KMS-11 (cell line): ENCODE measurements around the gene NFIB.

Experiments
- H2AFZ ChIP-seq: fragments of 200-600 bp; sonication (generic); 2 replicates; pipeline ENCODE4 v1.6.1; 2016; ENCODE audit warnings: antibody characterized with exemption, mixed run types, low read depth
- H3K27ac ChIP-seq: fragments of 200-600 bp; sonication (generic); 2 replicates; pipeline ENCODE4 v1.6.1; 2016; ENCODE audit warnings: mild to moderate bottlenecking, mixed run types
- H3K27me3 ChIP-seq: fragments of 200-600 bp; sonication (generic); 2 replicates; pipeline ENCODE4 v1.6.1; 2017; ENCODE audit warnings: mild to moderate bottlenecking, low read depth, mixed run types, moderate library complexity; ENCODE audit not compliant: insufficient read depth
- H3K36me3 ChIP-seq: fragments of 200-600 bp; sonication (generic); 2 replicates; pipeline ENCODE4 v1.6.1; 2017; ENCODE audit warnings: mild to moderate bottlenecking, mixed run types; ENCODE audit not compliant: insufficient read depth
- H3K4me1 ChIP-seq: fragments of 200-600 bp; sonication (generic); 2 replicates; pipeline ENCODE4 v1.6.1; 2016; ENCODE audit warnings: mild to moderate bottlenecking, low read depth, mixed run types; ENCODE audit not compliant: poor library complexity, severe bottlenecking
- H3K4me2 ChIP-seq: fragments of 200-600 bp; sonication (generic); 2 replicates; pipeline ENCODE4 v1.7.0; 2016; ENCODE audit warnings: mild to moderate bottlenecking, mixed run types
- H3K4me3 ChIP-seq: fragments of 200-600 bp; sonication (generic); IDR thresholded peaks from 2 replicates; pipeline ENCODE4 v1.6.1; 2017; ENCODE audit warnings: low read depth, low read length, mixed read lengths; ENCODE audit not compliant: insufficient read depth
- H3K79me2 ChIP-seq: fragments of 200-600 bp; sonication (generic); 2 replicates; pipeline ENCODE4 v1.6.1; 2016; ENCODE audit warnings: low read depth, mixed run types; ENCODE audit not compliant: insufficient read depth
- H3K9ac ChIP-seq: fragments of 200-600 bp; sonication (generic); 2 replicates; pipeline ENCODE4 v1.6.1; 2016; ENCODE audit warnings: mild to moderate bottlenecking, mixed run types
- H4K20me1 ChIP-seq: fragments of 200-600 bp; sonication (generic); 2 replicates; pipeline ENCODE4 v1.6.1; 2016; ENCODE audit warnings: mild to moderate bottlenecking, mixed run types; ENCODE audit not compliant: insufficient read depth
- TF ChIP-seq, protein P1 (sequence below): fragments of 200-600 bp; sonication (generic); conservative IDR thresholded peaks from 2 replicates; pipeline ENCODE4 v1.6.1; 2017; ENCODE audit warnings: low read depth, mild to moderate bottlenecking, antibody characterized with exemption, low read length, moderate library complexity, mixed read lengths

The NFIB gene

DNA sequence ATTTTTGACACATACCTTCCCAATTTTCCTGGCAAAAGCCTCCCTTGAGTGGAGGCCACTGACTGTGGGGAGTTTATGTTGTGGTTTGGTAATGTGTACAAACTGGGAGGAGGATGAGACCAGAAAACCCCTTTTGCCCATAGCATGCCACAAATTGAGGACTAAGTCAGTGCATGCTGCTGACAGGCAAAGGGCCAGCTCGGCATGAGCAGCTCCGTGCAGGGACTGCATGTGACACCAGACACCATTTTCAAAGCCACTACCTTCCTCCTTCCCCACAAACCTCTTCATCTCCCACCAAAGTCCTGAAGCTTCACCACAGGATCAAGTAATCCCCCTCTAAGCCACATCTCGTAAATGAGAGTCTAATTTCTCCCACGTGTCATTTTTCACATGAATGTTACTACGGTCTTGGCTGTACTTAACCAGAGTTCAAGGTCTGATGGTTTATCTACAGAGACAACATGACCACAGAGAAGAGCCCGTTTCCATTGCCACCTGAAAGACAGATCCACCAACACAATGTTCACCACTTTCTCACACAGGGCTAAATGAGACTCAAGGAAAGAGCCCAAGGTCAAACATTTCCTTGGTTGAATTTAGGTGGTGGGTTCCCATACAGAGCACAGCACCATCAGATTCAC, 106.5 kb downstream of the NFIB start:
- no peak overlapping the region for H3K4me2 ChIP-seq
- no peaks in the 10 kb centered on the region for H3K27me3 ChIP-seq
- no peaks in the 10 kb centered on the region for H3K79me2 ChIP-seq
- no peak overlapping the region for H2AFZ ChIP-seq
- H3K27ac ChIP-seq: no peak overlapping the region
- no peaks in the 10 kb centered on the region for H4K20me1 ChIP-seq
- H3K36me3 ChIP-seq: no peaks in the 10 kb centered on the region
- no peak overlapping the region for H3K4me3 ChIP-seq
- H3K4me1 ChIP-seq: no peaks in the 10 kb centered on the region
- no peak overlapping the region for H3K9ac ChIP-seq
- TF ChIP-seq, protein P1, sequence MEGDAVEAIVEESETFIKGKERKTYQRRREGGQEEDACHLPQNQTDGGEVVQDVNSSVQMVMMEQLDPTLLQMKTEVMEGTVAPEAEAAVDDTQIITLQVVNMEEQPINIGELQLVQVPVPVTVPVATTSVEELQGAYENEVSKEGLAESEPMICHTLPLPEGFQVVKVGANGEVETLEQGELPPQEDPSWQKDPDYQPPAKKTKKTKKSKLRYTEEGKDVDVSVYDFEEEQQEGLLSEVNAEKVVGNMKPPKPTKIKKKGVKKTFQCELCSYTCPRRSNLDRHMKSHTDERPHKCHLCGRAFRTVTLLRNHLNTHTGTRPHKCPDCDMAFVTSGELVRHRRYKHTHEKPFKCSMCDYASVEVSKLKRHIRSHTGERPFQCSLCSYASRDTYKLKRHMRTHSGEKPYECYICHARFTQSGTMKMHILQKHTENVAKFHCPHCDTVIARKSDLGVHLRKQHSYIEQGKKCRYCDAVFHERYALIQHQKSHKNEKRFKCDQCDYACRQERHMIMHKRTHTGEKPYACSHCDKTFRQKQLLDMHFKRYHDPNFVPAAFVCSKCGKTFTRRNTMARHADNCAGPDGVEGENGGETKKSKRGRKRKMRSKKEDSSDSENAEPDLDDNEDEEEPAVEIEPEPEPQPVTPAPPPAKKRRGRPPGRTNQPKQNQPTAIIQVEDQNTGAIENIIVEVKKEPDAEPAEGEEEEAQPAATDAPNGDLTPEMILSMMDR: no peak

DNA sequence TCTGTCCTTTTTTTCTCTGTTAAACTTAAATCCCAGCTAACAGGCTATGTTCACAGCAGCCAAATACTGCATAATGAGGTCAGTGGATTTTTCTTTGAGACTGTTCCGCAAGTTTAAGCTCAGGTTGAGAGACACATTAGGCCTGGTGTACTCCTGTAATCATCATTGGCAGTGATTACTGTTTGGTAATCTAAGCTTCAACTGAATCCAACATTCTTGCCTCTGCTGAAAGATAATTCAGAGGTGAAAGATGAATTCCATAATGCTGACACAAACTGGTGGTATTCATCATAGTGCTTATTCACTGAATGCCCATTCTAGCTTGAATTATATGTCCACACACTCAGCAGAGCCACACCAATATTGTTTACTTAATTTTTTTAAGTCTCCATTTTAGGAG, 108.5 kb downstream of the NFIB start:
- no peaks in the 10 kb centered on the region for H4K20me1 ChIP-seq
- no peak overlapping the region for H2AFZ ChIP-seq
- no peak overlapping the region for H3K4me2 ChIP-seq
- no peaks in the 10 kb centered on the region for H3K79me2 ChIP-seq
- no peaks in the 10 kb centered on the region for H3K27me3 ChIP-seq
- no peak overlapping the region for H3K9ac ChIP-seq
- no peaks in the 10 kb centered on the region for H3K36me3 ChIP-seq
- TF ChIP-seq, protein P1: no peak
- H3K4me3 ChIP-seq: no peak overlapping the region
- H3K27ac ChIP-seq: no peak overlapping the region
- no peaks in the 10 kb centered on the region for H3K4me1 ChIP-seq

DNA sequence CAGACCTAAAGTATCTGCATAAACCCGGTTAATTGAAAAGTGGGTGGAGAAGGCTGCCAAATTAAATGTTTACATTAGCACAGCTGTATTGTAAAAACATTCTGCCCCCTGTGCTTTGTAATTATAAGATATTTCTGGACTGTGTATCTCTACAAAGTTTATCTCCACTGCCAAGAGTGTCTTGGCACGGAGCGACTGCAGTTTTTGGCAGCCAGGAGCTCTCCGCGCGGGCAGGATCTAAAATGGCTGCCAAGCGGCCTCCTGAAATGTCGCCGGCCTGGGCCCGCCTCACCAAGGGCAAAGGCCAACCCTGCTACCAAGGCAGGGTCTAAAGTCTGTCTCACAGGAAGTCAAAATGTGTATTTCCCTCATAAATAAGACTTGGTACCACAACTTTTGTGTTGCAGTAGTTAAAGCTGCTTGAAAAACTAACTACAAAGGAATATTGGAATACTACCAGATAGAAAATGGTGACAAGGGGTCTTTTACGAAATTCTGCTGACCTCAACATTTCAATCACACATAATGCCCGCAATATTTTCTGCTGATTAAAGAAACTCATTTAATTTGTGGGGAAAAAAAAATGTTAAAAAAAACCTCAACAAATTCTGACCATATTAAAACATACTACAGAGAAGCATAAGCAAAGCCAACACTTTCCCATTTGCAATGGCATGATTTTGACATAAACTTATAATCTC, 110.4 kb downstream of the NFIB start:
- Histone ChIP-seq H3K4me3 (no peak overlapping the region), H3K4me1 (no peaks in the 10 kb centered on the region), H3K27me3 (no peaks in the 10 kb centered on the region), H2AFZ (no peak overlapping the region), H3K4me2 (no peak overlapping the region), H3K79me2 (no peaks in the 10 kb centered on the region), H3K9ac (no peak overlapping the region), H3K27ac (no peak overlapping the region), H4K20me1 (no peaks in the 10 kb centered on the region), H3K36me3 (no peaks in the 10 kb centered on the region)
- TF ChIP-seq, protein P1: no peak

DNA sequence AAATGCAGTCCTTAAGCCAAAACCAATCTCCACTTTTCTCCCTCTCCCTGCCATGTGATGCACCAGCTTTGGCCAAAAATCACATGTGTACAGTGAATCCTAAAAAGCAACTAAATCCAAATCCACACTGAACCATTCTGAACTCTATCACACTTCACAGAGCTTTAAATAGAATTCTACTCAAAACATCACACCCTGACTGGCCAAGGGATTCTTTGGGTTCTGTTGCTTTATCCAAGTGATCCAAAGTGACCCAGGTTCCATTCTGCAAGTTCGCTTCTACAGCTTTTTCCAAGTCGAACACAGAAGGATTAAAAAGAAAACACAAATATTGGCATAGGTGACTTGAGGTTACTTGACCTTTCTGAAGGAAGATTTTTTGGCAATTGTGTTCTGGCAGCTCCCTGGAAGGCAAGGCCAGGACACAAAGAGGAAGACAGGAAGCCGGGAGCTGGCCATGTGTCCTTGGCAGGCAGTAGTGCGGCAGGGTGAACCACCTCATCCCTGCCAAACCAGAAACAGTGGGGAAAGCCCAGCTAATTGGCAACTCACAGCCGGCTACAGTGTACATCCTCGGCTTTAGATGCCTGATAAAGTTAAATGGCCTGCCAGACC, 115.0 kb downstream of the NFIB start:
- H2AFZ ChIP-seq: no peak overlapping the region
- no peak overlapping the region for H3K4me3 ChIP-seq
- no peaks in the 10 kb centered on the region for H3K4me1 ChIP-seq
- H3K36me3 ChIP-seq: no peaks in the 10 kb centered on the region
- no peak overlapping the region for H3K27ac ChIP-seq
- TF ChIP-seq, protein P1: no peak
- no peaks in the 10 kb centered on the region for H4K20me1 ChIP-seq
- no peaks in the 10 kb centered on the region for H3K27me3 ChIP-seq
- no peaks in the 10 kb centered on the region for H3K79me2 ChIP-seq
- no peak overlapping the region for H3K9ac ChIP-seq
- no peak overlapping the region for H3K4me2 ChIP-seq
